GM06990 (cell line): ENCODE data around the gene ZGLP1.

Experiments
- DNase-seq: peaks from one replicate; pipeline ENCODE4 v3.0.0-alpha.2; 2011; ENCODE audit not compliant: insufficient read length; ENCODE audit errors: extremely low read depth
- H3K27me3 ChIP-seq: replicated peaks from 2 replicates; pipeline ENCODE4 v1.6.0; 2011; ENCODE audit warnings: low read length; ENCODE audit not compliant: control insufficient read depth, insufficient read depth
- H3K36me3 ChIP-seq: 2 replicates; pipeline ENCODE4 v1.5.1; 2011; ENCODE audit warnings: low read length; ENCODE audit not compliant: control insufficient read depth, insufficient read depth
- H3K4me3 ChIP-seq: replicated peaks from 2 replicates; pipeline ENCODE4 v1.5.1; 2011; ENCODE audit warnings: low read depth, mild to moderate bottlenecking, control low read depth, low read length
- CTCF ChIP-seq: IDR thresholded peaks from 2 replicates; pipeline ENCODE4 v1.5.1; 2011; ENCODE audit warnings: low read length, control low read depth, mild to moderate bottlenecking, inconsistent platforms; ENCODE audit not compliant: insufficient read depth, poor library complexity, severe bottlenecking

Gene ZGLP1

DNA sequence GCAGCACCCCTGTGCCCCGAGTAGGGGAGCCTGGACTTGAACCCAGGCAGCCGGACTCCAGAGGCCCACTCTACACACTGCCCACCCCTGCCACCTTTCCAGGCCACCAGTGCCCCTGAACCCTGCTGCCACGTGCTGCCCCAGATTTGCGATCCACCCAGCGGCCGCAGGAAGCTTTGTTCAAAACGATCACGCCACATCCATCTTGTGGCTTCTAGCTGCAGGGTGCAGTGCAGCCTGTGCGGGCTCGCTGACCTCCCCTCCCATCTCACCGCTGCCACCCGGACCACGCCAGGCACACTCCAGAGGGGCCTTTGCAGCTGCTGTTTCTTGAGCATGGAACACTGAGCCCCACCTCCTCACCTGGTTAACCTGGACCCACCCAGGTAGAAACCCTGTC lies 19.9 kb upstream of the ZGLP1 start:
- TF ChIP-seq CTCF = no peak
- H3K36me3 ChIP-seq = peaks cover 48% of the 10 kb centered on the region
- no peak for DNase-seq
- no peak overlapping the region for H3K4me3 ChIP-seq
- H3K27me3 ChIP-seq = no peaks in the 10 kb centered on the region

GRCh38 chr19:10328558-10329429 lies 19.2 kb upstream of the ZGLP1 start:
- H3K36me3 ChIP-seq = peaks cover 45% of the 10 kb centered on the region

DNA sequence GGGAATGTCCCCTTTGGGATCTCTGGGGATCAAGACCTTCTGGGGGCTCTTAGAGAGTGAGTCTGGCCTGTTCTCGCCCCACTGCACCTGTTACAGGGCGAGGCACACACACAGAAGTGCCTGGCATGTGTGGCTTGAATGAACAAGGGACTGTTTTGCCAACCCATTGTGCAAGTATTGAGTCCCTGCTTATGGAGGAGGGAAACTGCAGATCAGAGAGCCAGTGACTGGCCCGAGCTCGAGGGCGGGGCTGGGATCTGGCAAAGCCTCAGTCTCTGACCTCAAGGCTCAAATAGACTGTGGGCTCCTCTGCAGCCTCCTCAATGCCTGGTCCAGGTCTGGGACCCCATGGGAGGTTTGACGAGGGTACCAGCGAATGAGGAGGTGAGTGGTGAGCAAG lies 18.2 kb upstream of the ZGLP1 start:
- no peak for DNase-seq
- Histone ChIP-seq H3K36me3 (peaks cover 52% of the 10 kb centered on the region), H3K4me3 (no peak overlapping the region), H3K27me3 (no peaks in the 10 kb centered on the region)
- no peak for TF ChIP-seq CTCF

More at GRCh38 chr19:10328558-10329429, 19.2 kb upstream of the ZGLP1 start:
- TF ChIP-seq CTCF = no peak
- H3K27me3 ChIP-seq = no peaks in the 10 kb centered on the region
- DNase-seq = no peak
- H3K4me3 ChIP-seq = no peak overlapping the region

DNA sequence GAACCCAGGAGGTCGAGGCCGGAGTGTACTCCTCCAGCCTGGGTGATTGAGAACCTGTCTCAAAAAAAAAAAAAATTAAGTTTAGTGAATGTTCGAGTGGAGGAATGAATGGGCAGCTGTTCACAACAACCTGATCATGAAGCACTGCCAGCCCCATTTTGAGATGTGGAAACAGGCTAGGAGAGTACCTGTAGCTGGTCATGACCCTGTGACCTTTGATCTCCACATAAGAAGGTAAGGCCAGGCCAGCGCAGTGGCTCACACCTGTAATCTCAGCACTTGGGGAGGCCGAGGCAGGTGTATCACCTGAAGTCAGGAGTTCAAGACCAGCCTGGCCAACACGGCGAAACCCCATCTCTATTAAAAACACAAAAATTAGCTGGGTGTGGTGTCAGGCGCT lies 16.1 kb upstream of the ZGLP1 start:
- H3K36me3 ChIP-seq = peaks cover 65% of the 10 kb centered on the region
- no peaks in the 10 kb centered on the region for H3K27me3 ChIP-seq
- no peak for TF ChIP-seq CTCF
- no peak for DNase-seq
- H3K4me3 ChIP-seq = no peak overlapping the region

- DNase-seq = no peak
- TF ChIP-seq CTCF = no peak
- peaks cover 53% of the 10 kb centered on the region for H3K36me3 ChIP-seq
- no peaks in the 10 kb centered on the region for H3K27me3 ChIP-seq
- H3K4me3 ChIP-seq = no peak overlapping the region
Measured at GRCh38 chr19:10321874-10322835, 12.5 kb upstream of the ZGLP1 start.
